A673 (cell line): ENCODE results near the gene CYP4A22. TPM values are rescaled to one million over a fixed set of nuclear protein-coding genes. Genes with fewer than 3 reads are reported as not detected.
"Not testable (repeated sequence)": the region's sequence is repeated elsewhere in the genome, so short reads cannot be mapped to it uniquely, and the experiment has no call there.

ENCODE experiments used
- Bru-seq: library from RNA; stranded (reverse); fragments of 400-500 nt; gene quantifications from one replicate; lab custom pipeline; 2021; lab: Mats Ljungman, UMichigan
- BruChase-seq, 2 experiments: library from RNA; stranded (reverse); fragments of 400-500 nt; gene quantifications; one replicate each; lab custom pipeline; 2021; lab: Mats Ljungman, UMichigan
- BruUV-seq: library from RNA; stranded (reverse); fragments of 400-500 nt; replicated peaks from 2 replicates; lab custom pipeline; 2021; lab: Mats Ljungman, UMichigan
- CTCF ChIA-PET: fragments of 300-600 bp; sonication (Branson Sonifier 250); formaldehyde crosslinking; loops from one replicate; lab custom pipeline; 2022; ENCODE audit warnings: antibody characterized with exemption; lab: Charles Lee
- POLR2A ChIA-PET: fragments of 300-600 bp; sonication (Branson Sonifier 250); formaldehyde crosslinking; loops from one replicate; lab custom pipeline; 2022; ENCODE audit warnings: antibody characterized with exemption; ENCODE audit not compliant: low non-redundant PET; lab: Charles Lee
- DNase-seq: peaks from one replicate; pipeline ENCODE4 v3.0.0-alpha.2; 2015; ENCODE audit warnings: low spot score
- H3K27ac ChIP-seq: fragments of 200-600 bp; sonication (generic); 2 replicates; pipeline ENCODE4 v1.5.1; 2016; ENCODE audit warnings: mixed run types, low read depth, mild to moderate bottlenecking, mixed read lengths, antibody characterized with exemption, low read length; ENCODE audit not compliant: poor library complexity, severe bottlenecking
- H3K27me3 ChIP-seq: fragments of 200-600 bp; sonication (generic); replicated peaks from 2 replicates; pipeline ENCODE4 v1.6.1; 2017; ENCODE audit warnings: mixed run types, low read depth, mild to moderate bottlenecking, mixed read lengths, antibody characterized with exemption, low read length; ENCODE audit not compliant: insufficient read depth, poor library complexity
- H3K36me3 ChIP-seq: fragments of 200-600 bp; sonication (generic); 2 replicates; pipeline ENCODE4 v1.6.1; 2016; ENCODE audit warnings: mixed run types, mild to moderate bottlenecking, mixed read lengths, antibody characterized with exemption, low read length; ENCODE audit not compliant: insufficient read depth, poor library complexity, severe bottlenecking
- H3K4me1 ChIP-seq: fragments of 200-600 bp; sonication (generic); 2 replicates; pipeline ENCODE4 v1.6.1; 2017; ENCODE audit warnings: mixed run types, mild to moderate bottlenecking, mixed read lengths, antibody characterized with exemption, low read length; ENCODE audit not compliant: insufficient read depth, poor library complexity, severe bottlenecking
- H3K4me3 ChIP-seq: fragments of 200-600 bp; sonication (generic); 2 replicates; pipeline ENCODE4 v1.5.1; 2016; ENCODE audit warnings: low read depth, mixed run types, mild to moderate bottlenecking, mixed read lengths, low read length; ENCODE audit not compliant: poor library complexity, severe bottlenecking
- H3K9me3 ChIP-seq: fragments of 200-600 bp; sonication (generic); 2 replicates; pipeline ENCODE4 v1.6.1; 2016; ENCODE audit warnings: mixed run types, low read depth, mild to moderate bottlenecking, mixed read lengths, antibody characterized with exemption, low read length; ENCODE audit not compliant: poor library complexity, severe bottlenecking
- EZH2 ChIP-seq: fragments of 200-600 bp; sonication (generic); IDR thresholded peaks from 2 replicates; pipeline ENCODE4 v1.6.1; 2017; ENCODE audit warnings: borderline replicate concordance, low read depth, mild to moderate bottlenecking, mixed read lengths, antibody characterized with exemption, low read length; ENCODE audit not compliant: poor library complexity, severe bottlenecking
- intact Hi-C: fragments of 100-400 bp; cut with micrococcal nuclease; formaldehyde crosslinking; loops from one replicate; pipeline ENCODE4 v1.10.0; 2022; ENCODE audit not compliant: unreplicated experiment
- long read RNA-seq: library from polyadenylated mRNA; stranded (forward); transcript quantifications from one replicate; pipeline ENCODE4 v2.0.0, GENCODE V29; 2022
- total RNA-seq: library from RNA; stranded (reverse); gene quantifications from 2 replicates; pipeline ENCODE4 v1.2.3, GENCODE V29; 2021
- TF ChIP-seq, protein P1 (sequence below): fragments of 300-800, 200-600 bp; sonication (generic); conservative IDR thresholded peaks from 2 replicates; pipeline ENCODE4 v1.5.1; 2017; ENCODE audit warnings: low read depth, mild to moderate bottlenecking, antibody characterized with exemption, low read length, moderate library complexity, mixed read lengths

The CYP4A22 gene
- not detected in 2 replicates for total RNA-seq
- not detected for Bru-seq, nascent RNA
- BruChase-seq, experiment 1, labeled RNA remaining after a 2-hour chase, result not detected
- not detected for BruChase-seq, experiment 2, labeled RNA remaining after a 6-hour chase
- long read RNA-seq, result 0 reads

GRCh38 chr1:47137198-47137597 lies at the start of gene CYP4A22:
Gene CYP4A22, plus strand, starts transcription at chr1:47137441. Its CDS starts 45 bp downstream, at chr1:47137486.
- no peaks in the 10 kb centered on the region for H3K36me3 ChIP-seq
- DNase-seq, result no peak
- H3K27me3 ChIP-seq, result peaks cover 14% of the 10 kb centered on the region
- H3K27ac ChIP-seq, result no peak within 1 kb of the TSS
- H3K4me1 ChIP-seq, result no peaks in the 10 kb centered on the region
- intact Hi-C loops, result no loop called here
- CTCF ChIA-PET, result no interaction called here
- POLR2A ChIA-PET, result no interaction called here
- H3K9me3 ChIP-seq, result no peaks in the 10 kb centered on the region
- TF ChIP-seq, protein P1, sequence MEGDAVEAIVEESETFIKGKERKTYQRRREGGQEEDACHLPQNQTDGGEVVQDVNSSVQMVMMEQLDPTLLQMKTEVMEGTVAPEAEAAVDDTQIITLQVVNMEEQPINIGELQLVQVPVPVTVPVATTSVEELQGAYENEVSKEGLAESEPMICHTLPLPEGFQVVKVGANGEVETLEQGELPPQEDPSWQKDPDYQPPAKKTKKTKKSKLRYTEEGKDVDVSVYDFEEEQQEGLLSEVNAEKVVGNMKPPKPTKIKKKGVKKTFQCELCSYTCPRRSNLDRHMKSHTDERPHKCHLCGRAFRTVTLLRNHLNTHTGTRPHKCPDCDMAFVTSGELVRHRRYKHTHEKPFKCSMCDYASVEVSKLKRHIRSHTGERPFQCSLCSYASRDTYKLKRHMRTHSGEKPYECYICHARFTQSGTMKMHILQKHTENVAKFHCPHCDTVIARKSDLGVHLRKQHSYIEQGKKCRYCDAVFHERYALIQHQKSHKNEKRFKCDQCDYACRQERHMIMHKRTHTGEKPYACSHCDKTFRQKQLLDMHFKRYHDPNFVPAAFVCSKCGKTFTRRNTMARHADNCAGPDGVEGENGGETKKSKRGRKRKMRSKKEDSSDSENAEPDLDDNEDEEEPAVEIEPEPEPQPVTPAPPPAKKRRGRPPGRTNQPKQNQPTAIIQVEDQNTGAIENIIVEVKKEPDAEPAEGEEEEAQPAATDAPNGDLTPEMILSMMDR, result no peak
- TF ChIP-seq EZH2, result no peak
- BruUV-seq, result no TSS peak
- no peak within 1 kb of the TSS for H3K4me3 ChIP-seq

- H3K4me1 ChIP-seq, BruUV-seq, H3K27ac ChIP-seq, H3K27me3 ChIP-seq, CTCF ChIA-PET, H3K36me3 ChIP-seq, H3K9me3 ChIP-seq, POLR2A ChIA-PET, H3K4me3 ChIP-seq, intact Hi-C loops: not testable (repeated sequence)
- peak; percentile 40 for DNase-seq
- TF ChIP-seq, protein P1, result peak; percentile 48
These were observed 47.9 kb upstream of the CYP4A22 start for GRCh38 chr1:47089356-47089755.

GRCh38 chr1:47091476-47091875 lies 45.8 kb upstream of the CYP4A22 start:
- H3K9me3 ChIP-seq, intact Hi-C loops, DNase-seq, H3K36me3 ChIP-seq, H3K27me3 ChIP-seq, H3K4me1 ChIP-seq, CTCF ChIA-PET, BruUV-seq, H3K27ac ChIP-seq, POLR2A ChIA-PET, H3K4me3 ChIP-seq: not testable (repeated sequence)

DNA sequence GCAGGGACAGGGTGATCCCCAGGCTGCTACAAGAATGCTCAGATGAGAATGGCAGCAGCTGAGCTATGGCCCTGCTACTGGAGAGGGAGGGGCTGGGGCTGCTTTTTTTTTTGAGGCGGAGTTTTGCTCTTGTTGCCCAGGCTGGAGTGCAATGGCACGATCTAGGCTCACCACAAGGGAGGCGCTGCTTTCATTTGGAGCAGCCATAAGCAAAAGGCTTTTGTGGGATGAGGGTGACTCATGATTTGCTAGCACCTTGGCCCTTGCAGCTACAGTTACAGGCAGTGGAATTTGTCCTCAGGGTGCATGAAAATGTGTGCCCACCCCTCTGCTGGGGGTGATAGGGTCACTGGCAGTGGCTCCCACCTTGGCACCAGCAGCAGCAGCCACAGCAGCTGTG lies 32.4 kb upstream of the CYP4A22 start:
- Histone ChIP-seq H3K27ac (no peak overlapping the region), H3K9me3 (no peaks in the 10 kb centered on the region), H3K4me3 (no peak overlapping the region), H3K4me1 (no peaks in the 10 kb centered on the region), H3K36me3 (no peaks in the 10 kb centered on the region), H3K27me3 (peaks cover 8% of the 10 kb centered on the region)
- TF ChIP-seq EZH2, result no peak
- TF ChIP-seq, protein P1, result no peak
- CTCF ChIA-PET, result no interaction called here
- intact Hi-C loops, result no loop called here
- no TSS peak for BruUV-seq
- DNase-seq, result no peak
- POLR2A ChIA-PET, result no interaction called here
